Renal pelvis (tissue), 4 donors: ENCODE measurements around the gene PRKCSH. TPM values are rescaled to one million over a fixed set of nuclear protein-coding genes. Genes with fewer than 3 reads are reported as not detected.
"Not testable (repeated sequence)": the region's sequence is repeated elsewhere in the genome, so short reads cannot be mapped to it uniquely, and the experiment has no call there.

Source experiments
- DNase-seq: peaks from one replicate; pipeline ENCODE4 v3.0.0-alpha.2; 2013
- polyA plus RNA-seq, 3 donors: library from polyadenylated mRNA; unstranded; fragments of 120-200 nt; gene quantifications; one replicate each; pipeline ENCODE4 v1.2.1, GENCODE V29; 2013; ENCODE audit not compliant: insufficient read length in 3 of 3

Gene PRKCSH
- polyA plus RNA-seq, 3 donors, result 325 to 395 (median 363) TPM

- no peak for DNase-seq
These were observed 18.9 kb upstream of the PRKCSH start for GRCh38 chr19:11416346-11417052.

GRCh38 chr19:11418094-11418548 is 17.3 kb upstream of the PRKCSH start:
- DNase-seq, result no peak

GRCh38 chr19:11418549-11419506 is 16.6 kb upstream of the PRKCSH start, which contains the start of gene RGL3:
Gene RGL3 (minus strand): TSS chr19:11419314. CDS start chr19:11419278, 36 bp downstream.
- peak; percentile 70 for DNase-seq

GRCh38 chr19:11420429-11421370 is 14.7 kb upstream of the PRKCSH start:
- DNase-seq, result no peak

GRCh38 chr19:11421371-11422098 is 13.9 kb upstream of the PRKCSH start:
- no peak for DNase-seq

GRCh38 chr19:11422163-11423065 is 13.0 kb upstream of the PRKCSH start:
- DNase-seq, result no peak

- DNase-seq, result no peak
These were observed 12.2 kb upstream of the PRKCSH start for GRCh38 chr19:11423164-11423790.

- DNase-seq, result no peak
These were observed 11.6 kb upstream of the PRKCSH start for GRCh38 chr19:11423791-11424181.

GRCh38 chr19:11425719-11426457 is 9.5 kb upstream of the PRKCSH start:
- no peak for DNase-seq

GRCh38 chr19:11426656-11427055 is 8.8 kb upstream of the PRKCSH start:
- DNase-seq, result no peak

- DNase-seq, result not testable (repeated sequence)
These were observed 1.9 kb upstream of the PRKCSH start for GRCh38 chr19:11433526-11433925.

GRCh38 chr19:11434703-11435056 is 755 bp upstream of the PRKCSH start:
- no peak for DNase-seq

- DNase-seq, result no peak
These were observed 438 bp downstream of the PRKCSH start for GRCh38 chr19:11435833-11436313.

- DNase-seq, result no peak
These were observed 2.5 kb downstream of the PRKCSH start for GRCh38 chr19:11437955-11438354.

GRCh38 chr19:11444059-11444458 is 8.6 kb downstream of the PRKCSH start:
- no peak for DNase-seq

- no peak for DNase-seq
These were observed 9.7 kb downstream of the PRKCSH start for GRCh38 chr19:11445141-11445540.

GRCh38 chr19:11446271-11446651 is 10.8 kb downstream of the PRKCSH start:
- DNase-seq, result no peak

GRCh38 chr19:11446652-11447301 is 11.3 kb downstream of the PRKCSH start:
- no peak for DNase-seq
